ENCODE results near the gene OPA3.

The OPA3 gene

GRCh38 chr19:45515807-45516401 lies 68.7 kb downstream of the OPA3 start:
- no peak overlapping the region for H3K27ac ChIP-seq (ENCODE audit: low read length, poor library complexity, severe bottlenecking)
- H2BK12ac ChIP-seq (ENCODE audit: low read length in 2 of 2) = peak overlapping the region in 1 of 2 experiments; percentile 11
- peaks cover 11% of the 10 kb centered on the region for H3K79me1 ChIP-seq (replicated peaks; ENCODE audit: low read length, poor library complexity, severe bottlenecking)
- H3K9me3 ChIP-seq (ENCODE audit: control insufficient read depth, low read length) = no peaks in the 10 kb centered on the region
- no peak for DNase-seq
- no peaks in the 10 kb centered on the region for H3K27me3 ChIP-seq (ENCODE audit: control insufficient read depth in 1 of 2, insufficient read depth in 1 of 2, low read length in 2 of 2)
- H3K4me3 ChIP-seq (ENCODE audit: insufficient read depth in 1 of 2, low read depth in 1 of 2, low read length in 2 of 2) = no peak overlapping the region
- no peak overlapping the region for H3K18ac ChIP-seq (ENCODE audit: low read depth in 1 of 2, low read length in 2 of 2)
- no peak overlapping the region for H3K23ac ChIP-seq (ENCODE audit: low read length in 2 of 2)
- no peak overlapping the region for H2AK5ac ChIP-seq (ENCODE audit: low read length, severe bottlenecking)
- peaks cover 20 to 60% of the 10 kb centered on the region in 2 experiments for H3K36me3 ChIP-seq (ENCODE audit: control insufficient read depth in 1 of 2, insufficient read depth in 2 of 2, low read depth in 1 of 2, low read length in 2 of 2)
- H2BK5ac ChIP-seq (ENCODE audit: low read depth, low read length, poor library complexity, severe bottlenecking) = no peak overlapping the region
- H3K14ac ChIP-seq (ENCODE audit: low read length in 2 of 2) = no peak overlapping the region
- H2AFZ ChIP-seq (ENCODE audit: low read depth, low read length) = no peak overlapping the region
- H4K91ac ChIP-seq (ENCODE audit: low read length) = peak overlapping the region; percentile 27
- H4K8ac ChIP-seq (ENCODE audit: low read length) = peak overlapping the region; percentile 40
- H3K4ac ChIP-seq (ENCODE audit: low read depth in 1 of 2, low read length in 2 of 2) = no peak overlapping the region
- no peak overlapping the region for H3K4me2 ChIP-seq (ENCODE audit: low read length, poor library complexity, severe bottlenecking)
- H2BK15ac ChIP-seq (ENCODE audit: low read depth, poor library complexity, severe bottlenecking) = no peak overlapping the region
- H3K9ac ChIP-seq (ENCODE audit: low read length) = no peak overlapping the region
- no peak overlapping the region for H2BK120ac ChIP-seq (ENCODE audit: low read depth, low read length)
- WGBS = 84% methylated on average over 4 of the region's 9 CpGs
- peaks cover 15% of the 10 kb centered on the region for H3K4me1 ChIP-seq (ENCODE audit: control insufficient read depth, insufficient read depth, low read depth, low read length)

GRCh38 chr19:45515081-45515624 lies 69.4 kb downstream of the OPA3 start:
- Histone ChIP-seq H3K4me3 (ENCODE audit: insufficient read depth in 1 of 2, low read depth in 1 of 2, low read length in 2 of 2) (no peak overlapping the region), H2BK5ac (ENCODE audit: low read depth, low read length, poor library complexity, severe bottlenecking) (no peak overlapping the region), H2BK15ac (ENCODE audit: low read depth, poor library complexity, severe bottlenecking) (no peak overlapping the region), H2BK12ac (ENCODE audit: low read length in 2 of 2) (no peak overlapping the region), H3K27ac (ENCODE audit: low read length, poor library complexity, severe bottlenecking) (no peak overlapping the region), H3K18ac (ENCODE audit: low read depth in 1 of 2, low read length in 2 of 2) (no peak overlapping the region), H2AFZ (ENCODE audit: low read depth, low read length) (no peak overlapping the region), H3K9ac (ENCODE audit: low read length) (peak overlapping the region; percentile 9), H3K23ac (ENCODE audit: low read length in 2 of 2) (no peak overlapping the region), H2AK5ac (ENCODE audit: low read length, severe bottlenecking) (no peak overlapping the region), H3K4ac (ENCODE audit: low read depth in 1 of 2, low read length in 2 of 2) (no peak overlapping the region), H3K36me3 (ENCODE audit: control insufficient read depth in 1 of 2, insufficient read depth in 2 of 2, low read depth in 1 of 2, low read length in 2 of 2) (peaks cover 14 to 53% of the 10 kb centered on the region in 2 experiments), H3K79me1 (replicated peaks; ENCODE audit: low read length, poor library complexity, severe bottlenecking) (peaks cover 8% of the 10 kb centered on the region), H3K14ac (ENCODE audit: low read length in 2 of 2) (no peak overlapping the region), H3K9me3 (ENCODE audit: control insufficient read depth, low read length) (no peaks in the 10 kb centered on the region), H4K8ac (ENCODE audit: low read length) (no peak overlapping the region), H3K4me2 (ENCODE audit: low read length, poor library complexity, severe bottlenecking) (no peak overlapping the region), H4K91ac (ENCODE audit: low read length) (no peak overlapping the region), H3K27me3 (ENCODE audit: control insufficient read depth in 1 of 2, insufficient read depth in 1 of 2, low read length in 2 of 2) (no peaks in the 10 kb centered on the region), H3K4me1 (ENCODE audit: control insufficient read depth, insufficient read depth, low read depth, low read length) (peaks cover 13% of the 10 kb centered on the region), H2BK120ac (ENCODE audit: low read depth, low read length) (no peak overlapping the region)
- DNase-seq = no peak
- 93% methylated on average over 8 of the region's 10 CpGs for WGBS

- Histone ChIP-seq H3K9me3 (ENCODE audit: control insufficient read depth, low read length) (no peaks in the 10 kb centered on the region), H2BK5ac (ENCODE audit: low read depth, low read length, poor library complexity, severe bottlenecking) (no peak overlapping the region), H3K27me3 (ENCODE audit: control insufficient read depth in 1 of 2, insufficient read depth in 1 of 2, low read length in 2 of 2) (no peaks in the 10 kb centered on the region), H2BK15ac (ENCODE audit: low read depth, poor library complexity, severe bottlenecking) (no peak overlapping the region), H3K4me3 (ENCODE audit: insufficient read depth in 1 of 2, low read depth in 1 of 2, low read length in 2 of 2) (no peak overlapping the region), H4K8ac (ENCODE audit: low read length) (no peak overlapping the region), H2AK5ac (ENCODE audit: low read length, severe bottlenecking) (no peak overlapping the region), H3K9ac (ENCODE audit: low read length) (peak overlapping the region; percentile 9), H3K23ac (ENCODE audit: low read length in 2 of 2) (no peak overlapping the region), H3K27ac (ENCODE audit: low read length, poor library complexity, severe bottlenecking) (no peak overlapping the region), H2BK12ac (ENCODE audit: low read length in 2 of 2) (no peak overlapping the region), H3K79me1 (replicated peaks; ENCODE audit: low read length, poor library complexity, severe bottlenecking) (peaks cover 7% of the 10 kb centered on the region), H3K4me2 (ENCODE audit: low read length, poor library complexity, severe bottlenecking) (no peak overlapping the region), H2AFZ (ENCODE audit: low read depth, low read length) (no peak overlapping the region), H3K18ac (ENCODE audit: low read depth in 1 of 2, low read length in 2 of 2) (no peak overlapping the region), H3K4ac (ENCODE audit: low read depth in 1 of 2, low read length in 2 of 2) (no peak overlapping the region), H3K4me1 (ENCODE audit: control insufficient read depth, insufficient read depth, low read depth, low read length) (peaks cover 17% of the 10 kb centered on the region), H3K14ac (ENCODE audit: low read length in 2 of 2) (peak overlapping the region in 1 of 2 experiments; percentile 55), H3K36me3 (ENCODE audit: control insufficient read depth in 1 of 2, insufficient read depth in 2 of 2, low read depth in 1 of 2, low read length in 2 of 2) (peaks cover 11 to 49% of the 10 kb centered on the region in 2 experiments), H4K91ac (ENCODE audit: low read length) (no peak overlapping the region), H2BK120ac (ENCODE audit: low read depth, low read length) (no peak overlapping the region)
- WGBS = 94% methylated on average over 11 of the region's 13 CpGs
- DNase-seq = no peak
Measured at GRCh38 chr19:45514376-45515051, 70.1 kb downstream of the OPA3 start.

GRCh38 chr19:45512881-45513483 lies 71.6 kb downstream of the OPA3 start:
- Histone ChIP-seq H3K18ac (ENCODE audit: low read depth in 1 of 2, low read length in 2 of 2) (no peak overlapping the region), H3K4me3 (ENCODE audit: insufficient read depth in 1 of 2, low read depth in 1 of 2, low read length in 2 of 2) (no peak overlapping the region)
- 93% methylated on average over 6 of the region's 6 CpGs for WGBS

More at GRCh38 chr19:45512881-45513483, 71.6 kb downstream of the OPA3 start:
- Histone ChIP-seq H4K8ac (ENCODE audit: low read length) (peak overlapping the region; percentile 55), H3K4ac (ENCODE audit: low read depth in 1 of 2, low read length in 2 of 2) (no peak overlapping the region), H3K23ac (ENCODE audit: low read length in 2 of 2) (no peak overlapping the region), H3K14ac (ENCODE audit: low read length in 2 of 2) (no peak overlapping the region), H4K91ac (ENCODE audit: low read length) (no peak overlapping the region), H3K4me1 (ENCODE audit: control insufficient read depth, insufficient read depth, low read depth, low read length) (peaks cover 19% of the 10 kb centered on the region), H3K27ac (ENCODE audit: low read length, poor library complexity, severe bottlenecking) (no peak overlapping the region), H3K27me3 (ENCODE audit: control insufficient read depth in 1 of 2, insufficient read depth in 1 of 2, low read length in 2 of 2) (no peaks in the 10 kb centered on the region), H2AK5ac (ENCODE audit: low read length, severe bottlenecking) (no peak overlapping the region), H2BK12ac (ENCODE audit: low read length in 2 of 2) (no peak overlapping the region), H2BK15ac (ENCODE audit: low read depth, poor library complexity, severe bottlenecking) (no peak overlapping the region), H3K9me3 (ENCODE audit: control insufficient read depth, low read length) (no peaks in the 10 kb centered on the region), H3K4me2 (ENCODE audit: low read length, poor library complexity, severe bottlenecking) (no peak overlapping the region), H3K9ac (ENCODE audit: low read length) (no peak overlapping the region), H3K36me3 (ENCODE audit: control insufficient read depth in 1 of 2, insufficient read depth in 2 of 2, low read depth in 1 of 2, low read length in 2 of 2) (peaks cover 2 to 38% of the 10 kb centered on the region in 2 experiments), H2BK5ac (ENCODE audit: low read depth, low read length, poor library complexity, severe bottlenecking) (no peak overlapping the region), H3K79me1 (replicated peaks; ENCODE audit: low read length, poor library complexity, severe bottlenecking) (peaks cover 5% of the 10 kb centered on the region), H2AFZ (ENCODE audit: low read depth, low read length) (no peak overlapping the region), H2BK120ac (ENCODE audit: low read depth, low read length) (no peak overlapping the region)
- no peak for DNase-seq
